C4-2B (cell line): Measurements from ENCODE around the gene SIPA1.

Experiments used
- H3K27ac ChIP-seq: fragments of 450-650 bp; 2 replicates; pipeline ENCODE4 v1.5.1; 2017
- ZFX ChIP-seq: fragments of 450-650 bp; IDR thresholded peaks from 2 replicates; pipeline ENCODE4 v1.6.1; 2017
- TF ChIP-seq, protein P1 (sequence below): fragments of 450-650 bp; conservative IDR thresholded peaks from 2 replicates; pipeline ENCODE4 v1.5.1; 2017; ENCODE audit warnings: mild to moderate bottlenecking

SIPA1 gene

DNA sequence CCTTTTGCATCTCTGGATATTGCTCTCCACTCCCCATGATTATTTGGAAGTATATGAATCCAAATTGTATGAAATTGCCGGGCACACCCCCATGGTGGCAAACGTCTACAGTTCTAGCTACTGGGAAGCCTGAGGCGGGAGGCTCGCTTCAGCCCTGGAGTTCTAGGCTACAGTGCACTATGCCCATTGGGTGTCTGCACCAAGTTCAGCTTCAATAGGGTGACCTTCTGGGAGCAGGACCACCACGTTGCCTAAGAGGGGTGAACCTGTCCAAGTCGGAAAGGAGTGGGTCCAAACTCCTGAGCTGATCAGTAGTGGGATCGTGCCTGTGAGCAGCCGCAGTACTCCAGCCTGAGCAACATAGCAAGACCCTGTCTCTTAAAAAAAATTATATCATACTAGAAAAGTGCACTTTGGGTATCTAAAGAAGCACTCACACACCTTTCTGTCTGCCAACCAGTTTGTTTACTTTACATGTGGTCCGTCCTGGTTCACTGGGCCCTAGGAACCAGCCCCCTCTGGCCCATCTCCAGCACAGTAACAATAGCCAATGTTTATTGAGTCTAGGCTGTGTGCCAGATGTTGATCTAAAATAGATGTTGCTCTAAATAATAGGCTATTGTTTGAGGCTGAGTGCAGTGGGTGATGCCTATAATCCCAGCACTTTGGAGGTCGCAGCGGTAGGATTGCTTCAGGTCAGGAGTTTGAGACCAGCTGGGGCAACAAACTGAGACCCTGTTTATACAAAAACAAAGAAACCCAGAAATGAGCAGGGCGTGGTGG lies 57.7 kb downstream of the SIPA1 start:
- H3K27ac ChIP-seq, result peak overlapping the region; percentile 63
- TF ChIP-seq, protein P1, sequence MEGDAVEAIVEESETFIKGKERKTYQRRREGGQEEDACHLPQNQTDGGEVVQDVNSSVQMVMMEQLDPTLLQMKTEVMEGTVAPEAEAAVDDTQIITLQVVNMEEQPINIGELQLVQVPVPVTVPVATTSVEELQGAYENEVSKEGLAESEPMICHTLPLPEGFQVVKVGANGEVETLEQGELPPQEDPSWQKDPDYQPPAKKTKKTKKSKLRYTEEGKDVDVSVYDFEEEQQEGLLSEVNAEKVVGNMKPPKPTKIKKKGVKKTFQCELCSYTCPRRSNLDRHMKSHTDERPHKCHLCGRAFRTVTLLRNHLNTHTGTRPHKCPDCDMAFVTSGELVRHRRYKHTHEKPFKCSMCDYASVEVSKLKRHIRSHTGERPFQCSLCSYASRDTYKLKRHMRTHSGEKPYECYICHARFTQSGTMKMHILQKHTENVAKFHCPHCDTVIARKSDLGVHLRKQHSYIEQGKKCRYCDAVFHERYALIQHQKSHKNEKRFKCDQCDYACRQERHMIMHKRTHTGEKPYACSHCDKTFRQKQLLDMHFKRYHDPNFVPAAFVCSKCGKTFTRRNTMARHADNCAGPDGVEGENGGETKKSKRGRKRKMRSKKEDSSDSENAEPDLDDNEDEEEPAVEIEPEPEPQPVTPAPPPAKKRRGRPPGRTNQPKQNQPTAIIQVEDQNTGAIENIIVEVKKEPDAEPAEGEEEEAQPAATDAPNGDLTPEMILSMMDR, result no peak
- TF ChIP-seq ZFX, result no peak

DNA sequence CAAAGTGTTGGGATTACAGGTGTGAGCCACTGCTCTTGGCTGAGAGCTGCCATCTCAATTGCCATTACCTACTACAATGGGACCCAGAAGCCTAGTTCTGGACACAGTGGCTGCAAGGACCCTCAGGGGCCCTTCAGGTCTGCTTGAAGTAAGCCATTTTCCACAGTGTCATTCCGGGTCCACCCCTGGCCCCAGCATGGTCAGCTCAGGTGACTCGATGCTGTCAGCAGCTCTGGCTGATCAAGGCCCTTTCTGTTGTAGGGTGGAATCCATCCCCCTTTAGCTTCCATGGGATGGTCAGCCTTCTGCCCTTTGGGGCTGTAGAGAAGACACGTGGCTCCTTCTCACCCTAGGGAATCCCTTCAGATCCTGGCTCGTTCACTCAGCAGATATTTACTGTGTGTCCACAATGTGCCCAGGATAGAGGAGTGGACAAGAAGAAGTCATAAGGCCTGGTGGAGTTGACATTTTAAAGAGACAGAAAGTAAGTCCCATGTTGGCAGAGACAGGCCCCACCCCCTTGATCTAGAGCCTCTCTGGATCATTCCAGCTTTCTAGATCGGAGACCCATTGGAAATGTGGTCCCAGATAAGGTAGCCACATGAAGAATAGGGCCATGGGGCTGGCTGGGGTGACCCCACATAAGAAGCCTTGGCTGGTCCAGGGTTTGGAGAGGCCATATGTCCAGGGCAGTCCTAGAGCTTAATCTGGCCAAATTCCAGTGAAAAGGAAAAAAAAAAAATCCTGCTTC lies 59.1 kb downstream of the SIPA1 start:
- no peak for TF ChIP-seq ZFX
- TF ChIP-seq, protein P1, result no peak
- H3K27ac ChIP-seq, result no peak overlapping the region

DNA sequence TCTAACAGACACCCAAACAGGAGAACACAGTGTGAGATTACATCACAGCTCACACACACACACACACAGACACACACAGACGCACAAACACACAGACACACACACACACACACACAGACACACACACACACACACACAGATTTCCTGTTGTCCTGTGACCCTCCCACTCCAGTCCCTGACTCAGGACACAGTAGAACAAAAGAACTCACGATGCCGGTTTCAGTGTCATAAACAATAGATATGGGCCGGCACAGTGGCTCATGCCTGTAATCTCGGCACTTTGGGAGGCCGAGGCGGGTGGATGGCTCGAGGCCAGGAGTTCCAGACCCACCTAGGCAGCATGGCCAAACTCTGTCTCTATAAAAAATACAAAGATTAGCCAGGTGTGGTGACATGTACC lies 60.3 kb downstream of the SIPA1 start:
- no peak for TF ChIP-seq ZFX
- TF ChIP-seq, protein P1, result no peak
- H3K27ac ChIP-seq, result no peak overlapping the region

DNA sequence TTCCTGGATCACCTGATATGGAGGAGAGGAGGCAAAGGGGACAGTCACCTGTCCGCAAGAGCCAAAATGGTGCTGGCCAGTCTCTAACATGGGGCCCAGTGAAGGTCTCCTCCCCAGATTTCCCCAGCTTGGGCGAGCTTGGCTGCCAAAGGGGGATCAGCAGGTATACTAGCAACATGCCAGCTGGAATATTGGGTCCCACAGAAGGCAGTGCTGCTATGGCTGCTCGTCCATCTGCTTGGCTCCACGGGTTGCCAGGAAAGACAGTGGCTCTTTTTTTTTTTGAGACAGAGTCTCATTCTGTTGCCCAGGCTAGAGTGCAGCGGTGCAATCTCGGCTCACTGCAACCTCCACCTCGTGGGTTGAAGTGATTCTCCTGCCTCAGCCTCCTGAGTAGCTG lies 61.4 kb downstream of the SIPA1 start:
- no peak overlapping the region for H3K27ac ChIP-seq
- TF ChIP-seq ZFX, result no peak

DNA sequence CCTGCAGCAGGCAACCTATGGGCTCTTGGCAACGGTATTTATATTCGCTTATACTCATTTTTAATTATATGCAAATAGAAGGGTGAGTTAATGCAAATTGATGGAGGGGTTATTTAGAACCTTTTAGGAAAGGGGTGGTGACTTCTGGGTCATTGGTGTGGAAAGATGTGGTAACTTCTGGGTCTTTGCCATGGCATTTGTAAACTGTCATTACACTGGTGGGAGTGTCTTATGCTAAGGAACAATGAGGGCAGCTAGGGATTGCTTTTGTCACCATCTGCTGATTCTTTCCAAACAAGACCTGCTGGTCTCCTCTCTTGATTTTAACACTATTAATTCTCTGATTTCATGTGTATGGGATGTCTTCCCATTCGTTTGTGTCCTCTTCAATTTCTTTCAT lies 62.5 kb downstream of the SIPA1 start:
- no peak overlapping the region for H3K27ac ChIP-seq
- TF ChIP-seq ZFX, result no peak
- TF ChIP-seq, protein P1, result no peak
